Activated CD8-positive, alpha-beta memory T cell treated with anti-CD3 and anti-CD28 coated beads, Interleukin-2, amount 50 U/mL, for 1 hour (primary cell): Measurements from ENCODE around the gene DDX28.
"Not testable (repeated sequence)": the region's sequence is repeated elsewhere in the genome, so short reads cannot be mapped to it uniquely, and the experiment has no call there.

Experiments used
- DNase-seq: peaks from one replicate; pipeline ENCODE4 v3.0.0-alpha.2; 2020; ENCODE audit errors: extremely low read depth

Gene DDX28

DNA sequence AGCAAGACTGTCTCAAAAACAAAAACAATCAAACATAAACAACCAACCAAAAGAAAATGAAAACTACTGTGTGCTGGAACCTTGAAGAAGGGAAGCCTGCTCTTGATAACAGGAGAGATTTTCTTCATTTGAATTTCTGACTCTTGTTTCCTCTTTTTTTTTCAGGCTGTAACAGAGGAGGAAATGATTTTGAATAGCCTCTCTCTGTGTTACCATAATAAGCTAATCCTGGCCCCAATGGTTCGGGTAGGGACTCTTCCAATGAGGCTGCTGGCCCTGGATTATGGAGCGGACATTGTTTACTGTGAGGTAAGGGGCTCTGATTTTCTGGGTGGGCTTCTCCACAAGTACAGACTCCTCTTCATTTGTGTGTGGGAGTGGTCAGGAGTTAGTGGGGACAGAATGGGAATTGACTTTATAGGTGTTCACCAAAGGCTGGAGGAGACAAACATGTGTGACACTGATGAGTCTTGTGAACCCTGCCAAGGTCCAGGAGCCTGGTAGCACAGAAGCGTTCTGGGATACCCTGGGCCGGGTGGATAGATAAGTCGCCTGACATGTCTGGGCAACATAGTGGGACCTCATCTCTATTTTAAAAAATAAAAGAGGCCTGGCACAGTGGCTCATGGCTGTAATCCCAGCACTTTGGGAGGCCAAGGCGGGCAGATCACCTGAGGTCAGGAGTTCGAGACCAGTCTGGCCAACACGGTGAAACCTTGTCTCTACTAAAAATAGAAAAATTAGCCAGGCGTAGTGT is 15.0 kb upstream of the DDX28 start:
- DNase-seq: no peak

DNA sequence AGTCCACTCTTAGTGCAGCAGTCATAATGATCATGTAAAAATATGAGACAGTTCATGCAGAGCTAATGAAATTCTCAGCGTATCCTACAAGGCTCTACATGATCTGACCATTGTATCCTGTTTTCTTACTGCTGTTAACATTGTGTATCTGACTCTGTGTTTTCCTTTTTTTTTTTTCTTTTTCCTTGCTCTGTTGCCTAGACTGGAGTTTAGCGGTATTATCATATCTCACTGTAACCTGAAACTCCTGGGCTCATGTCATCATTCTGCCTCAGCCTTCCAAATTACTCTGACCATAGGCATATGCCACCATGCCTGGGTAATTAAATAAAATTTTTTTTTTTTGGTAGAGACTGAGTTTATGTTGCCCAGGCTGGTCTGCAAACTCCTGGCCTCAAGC is 12.2 kb upstream of the DDX28 start:
- DNase-seq: no peak

DNA sequence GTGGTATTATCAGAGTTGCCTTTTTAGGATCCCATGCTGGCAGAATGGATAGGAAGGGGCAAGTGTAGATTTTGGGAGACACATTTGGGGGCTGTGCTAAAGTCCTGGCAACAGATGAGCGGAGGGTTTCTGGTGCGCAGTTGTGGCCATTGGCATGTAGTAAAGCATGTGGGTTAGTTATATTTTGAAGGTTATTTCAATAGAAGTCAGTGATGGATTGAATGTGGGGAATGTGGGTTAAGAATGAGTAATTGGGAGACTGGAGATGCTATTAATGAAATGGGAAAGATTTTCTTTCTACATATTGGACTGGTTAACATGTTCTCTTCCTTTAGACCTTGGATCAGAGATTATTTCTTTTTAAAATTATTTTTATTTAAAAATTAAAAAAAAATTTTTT is 10.1 kb upstream of the DDX28 start:
- DNase-seq: no peak

DNA sequence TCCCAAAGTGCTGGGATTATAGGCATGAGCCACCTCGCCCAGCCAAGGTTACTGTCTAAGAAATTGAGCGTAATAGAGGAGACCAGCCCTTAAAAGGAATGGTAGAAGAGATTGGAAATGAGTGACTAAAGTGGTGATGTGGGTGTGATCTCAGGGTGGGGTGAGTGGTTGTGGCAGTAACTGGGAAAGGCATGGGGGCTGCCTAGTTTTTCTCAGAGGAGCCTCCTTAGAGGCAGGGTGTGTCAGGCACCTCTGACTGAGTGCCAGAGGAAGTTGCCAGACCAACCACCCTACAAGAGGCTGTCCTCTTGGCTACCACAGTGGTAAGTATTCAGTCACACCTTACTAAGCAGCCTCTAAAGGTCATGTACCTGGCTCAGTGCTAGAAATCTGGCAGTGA is 8.9 kb upstream of the DDX28 start:
- DNase-seq: no peak

DNA sequence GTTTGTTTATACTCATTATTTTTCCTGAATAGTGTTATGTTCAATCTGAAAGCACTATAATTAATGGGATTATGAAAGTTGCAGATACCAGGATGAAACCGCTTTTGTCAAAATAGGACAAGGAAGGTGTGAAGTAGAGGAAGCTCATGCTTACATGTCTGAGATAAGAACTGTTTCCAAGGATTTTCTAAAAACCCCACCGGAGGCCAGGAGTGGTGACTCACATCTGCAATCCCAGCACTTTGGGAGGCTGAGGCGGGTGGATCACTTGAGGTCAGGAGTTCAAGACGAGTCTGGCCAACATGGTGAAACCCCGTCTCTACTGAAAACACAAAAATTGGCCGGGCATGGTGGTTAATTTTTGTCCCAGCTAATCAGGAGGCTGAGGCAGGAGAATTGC is 7.1 kb upstream of the DDX28 start:
- DNase-seq: not testable (repeated sequence)

DNA sequence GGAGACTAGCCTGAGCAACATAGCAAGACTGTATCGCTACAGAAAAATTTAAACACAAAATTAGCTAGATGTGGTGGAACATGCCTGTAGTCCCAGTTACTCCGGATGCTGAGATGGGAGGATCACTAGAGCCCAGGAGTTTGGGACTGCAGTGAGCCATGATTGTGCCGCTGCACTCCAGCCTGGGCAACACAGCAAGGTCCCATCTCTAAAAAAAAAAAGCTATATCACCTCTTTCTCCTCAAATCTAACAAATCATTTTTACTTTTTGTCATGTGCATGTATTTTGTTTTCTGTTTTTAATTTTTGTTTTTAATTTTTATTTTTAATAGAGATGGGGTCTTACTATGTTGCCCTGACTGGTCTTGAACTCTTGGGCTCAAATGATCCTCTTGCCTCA is 6.0 kb upstream of the DDX28 start:
- no peak for DNase-seq

DNA sequence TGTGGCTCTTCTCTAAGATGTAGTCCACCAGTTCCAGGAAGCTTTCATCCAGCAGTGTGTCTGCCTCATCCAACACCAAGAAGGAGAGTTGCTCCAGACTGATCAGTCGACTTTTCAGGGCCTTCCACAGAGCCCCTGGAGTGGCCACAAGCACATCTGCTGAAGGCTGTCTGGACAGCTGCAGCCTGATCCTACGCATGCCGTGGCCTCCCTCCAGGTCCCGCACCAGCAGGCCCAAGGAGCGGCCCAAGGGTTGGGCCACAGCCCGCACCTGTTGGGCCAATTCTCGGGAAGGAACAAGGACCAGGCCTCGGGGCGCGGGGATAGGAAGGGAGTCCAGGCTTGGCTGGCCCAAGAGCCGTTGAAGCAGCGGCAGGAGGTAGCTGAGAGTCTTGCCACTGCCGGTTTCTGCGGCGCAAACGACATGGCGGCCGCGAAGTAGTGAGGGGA is 729 bp downstream of the DDX28 start:
- DNase-seq: no peak

DNA sequence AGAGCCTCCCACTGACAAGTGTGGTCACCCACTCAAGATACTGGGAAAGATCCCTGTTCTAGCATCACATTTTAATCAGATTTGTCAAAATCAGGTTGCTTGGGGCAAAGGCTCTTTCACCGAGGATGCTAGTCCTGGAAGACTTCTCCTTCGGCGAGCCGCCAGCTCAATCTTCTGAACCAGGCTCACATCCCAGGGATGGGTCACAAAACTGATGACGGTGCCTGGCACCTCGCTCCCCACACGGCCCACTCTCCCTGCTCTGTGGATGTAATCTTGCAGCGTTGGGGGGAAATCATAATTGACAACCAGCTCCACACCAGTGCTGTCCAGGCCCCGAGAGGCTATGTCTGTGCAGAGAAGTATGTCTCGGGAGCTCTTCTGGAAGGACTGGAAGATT is 1.5 kb downstream of the DDX28 start:
- no peak for DNase-seq

DNA sequence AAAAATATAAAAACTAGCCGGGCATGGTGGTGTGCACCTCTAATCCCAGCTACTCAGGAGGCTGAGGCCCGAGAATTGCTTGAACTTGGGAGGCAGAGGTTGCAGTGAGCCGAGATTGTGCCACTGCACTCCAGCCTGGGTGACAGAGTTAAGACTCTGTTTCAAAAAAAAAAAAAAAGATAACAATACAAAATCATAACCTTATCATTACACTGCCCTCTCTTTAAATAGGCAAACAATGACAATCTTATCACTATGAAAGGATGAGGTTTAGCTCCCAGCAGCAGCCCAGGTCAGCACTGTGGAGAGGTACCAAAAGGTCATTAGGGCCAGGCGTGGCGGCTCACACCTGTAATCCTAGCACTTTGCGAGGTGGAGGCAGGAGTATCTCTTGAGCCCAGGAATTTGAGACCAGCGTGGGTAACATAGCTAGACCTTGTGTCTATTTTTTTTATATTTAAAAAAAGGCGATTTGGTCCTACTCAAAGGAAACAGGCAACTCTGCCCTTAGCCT is 3.8 kb downstream of the DDX28 start:
- DNase-seq: no peak

DNA sequence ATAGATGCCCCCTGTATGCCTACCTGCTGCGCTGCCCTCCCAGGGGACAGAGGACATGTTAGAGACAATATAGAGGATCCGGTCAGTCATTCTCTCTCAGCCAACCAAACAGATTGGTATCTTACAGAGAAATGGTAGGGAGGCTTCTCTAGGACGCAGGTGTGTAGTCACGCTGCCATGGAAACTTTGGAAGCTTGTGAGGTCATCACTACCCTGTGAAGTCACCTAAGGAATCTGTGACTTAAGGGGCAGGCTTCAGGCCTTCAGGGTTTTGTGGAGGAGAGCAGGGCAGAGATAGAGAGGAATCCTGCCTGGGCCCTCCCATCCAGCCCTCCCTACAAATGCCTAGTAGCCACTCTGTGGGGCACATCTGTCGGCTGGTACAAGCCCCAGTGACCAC is 7.4 kb downstream of the DDX28 start, which contains the start of gene DPEP2NB:
TSS of gene DPEP2NB (minus strand) at position 231 of the 400 bp plus-strand sequence. CDS start at position 90, 141 bp downstream.
- DNase-seq: no peak

DNA sequence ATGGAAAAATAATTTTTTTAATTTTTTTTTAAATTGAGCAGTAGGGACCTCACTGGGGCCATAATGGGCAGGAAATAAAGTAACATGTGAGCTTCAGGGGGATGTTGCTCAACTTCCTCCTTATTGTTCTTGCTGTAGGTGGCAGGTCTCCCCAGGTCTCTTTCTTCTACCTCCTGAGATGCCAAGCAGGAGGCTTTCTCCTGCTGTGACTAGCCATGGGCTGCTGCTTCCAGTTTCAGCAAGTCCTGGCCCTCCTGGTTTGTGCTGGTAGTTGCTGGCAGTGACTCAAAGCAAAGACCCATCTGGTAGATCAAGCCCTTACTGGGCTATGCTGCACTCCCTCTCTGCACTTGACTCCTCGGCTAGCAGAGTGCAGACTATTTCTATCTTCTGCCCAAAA is 9.6 kb downstream of the DDX28 start:
- DNase-seq: no peak

DNA sequence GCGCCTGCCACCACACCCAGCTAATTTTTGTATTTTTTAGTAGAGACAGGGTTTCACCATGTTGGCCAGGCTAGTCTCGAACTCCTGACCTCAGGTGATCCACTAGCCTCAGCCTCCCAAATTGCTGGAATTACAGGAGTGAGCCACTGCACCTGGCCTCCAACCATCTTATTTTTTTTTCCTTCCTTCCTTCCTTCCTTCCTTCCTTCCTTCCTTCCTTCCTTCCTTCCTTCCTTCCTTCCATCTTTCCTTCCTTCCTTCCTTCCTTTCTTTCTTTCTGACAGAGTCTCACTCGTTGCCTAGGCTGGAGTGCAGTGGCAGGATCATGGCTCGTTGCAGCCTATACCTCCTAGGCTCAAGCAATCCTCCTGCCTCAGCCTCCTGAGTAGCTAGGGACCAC is 13.2 kb downstream of the DDX28 start:
- DNase-seq: not testable (repeated sequence)

DNA sequence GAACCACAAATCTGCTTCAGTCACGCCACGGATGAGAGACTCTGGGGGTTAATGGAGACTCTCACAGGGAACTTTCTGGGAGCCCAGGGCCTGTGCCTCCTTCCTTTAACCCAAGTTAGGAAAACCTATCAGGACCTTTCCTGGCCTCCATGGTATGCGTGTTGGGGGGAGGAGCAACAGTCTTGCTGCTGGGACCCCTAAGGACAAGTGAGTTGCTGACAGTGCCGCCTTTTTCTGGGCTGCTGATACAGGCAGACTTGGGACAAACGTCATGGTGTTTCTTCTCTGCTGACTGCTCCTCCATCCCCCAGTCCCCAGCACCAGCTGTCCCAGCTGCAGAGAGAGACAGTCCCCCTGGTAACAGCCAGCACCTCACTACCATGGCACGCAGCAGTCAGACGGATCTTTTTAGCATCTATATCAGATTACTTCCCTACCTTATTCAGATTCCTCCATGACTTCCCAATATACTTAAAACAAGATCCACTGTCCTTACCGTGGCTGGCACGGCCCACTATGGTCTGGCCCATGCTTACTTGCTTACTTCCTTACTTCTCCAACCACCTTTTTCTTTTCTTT is 13.8 kb downstream of the DDX28 start:
- DNase-seq: no peak

DNA sequence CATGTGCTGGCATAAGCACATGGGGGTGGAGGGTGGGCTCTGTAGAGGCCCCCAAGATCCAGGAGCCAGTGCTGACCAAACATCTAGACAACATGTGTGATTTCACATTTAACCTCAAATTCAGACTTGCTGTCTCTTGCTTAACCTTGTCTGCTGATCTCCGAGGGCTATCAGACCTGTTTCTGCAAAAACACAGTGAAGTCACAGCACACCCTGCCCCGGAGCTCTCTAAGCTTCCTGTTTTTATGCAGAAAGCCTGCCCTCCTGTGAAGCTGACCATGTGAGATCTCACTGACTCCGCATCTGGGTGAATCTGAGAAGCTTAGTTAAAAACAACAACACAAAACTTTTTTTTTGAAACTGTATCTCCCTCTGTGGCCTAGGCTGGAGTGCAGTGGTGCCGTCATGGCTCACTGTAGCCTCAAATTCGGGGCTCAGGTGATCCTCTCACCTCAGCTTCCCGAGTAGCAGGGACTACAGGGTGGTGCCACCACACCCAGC is 17.2 kb downstream of the DDX28 start:
- DNase-seq: peak; percentile 24

DNA sequence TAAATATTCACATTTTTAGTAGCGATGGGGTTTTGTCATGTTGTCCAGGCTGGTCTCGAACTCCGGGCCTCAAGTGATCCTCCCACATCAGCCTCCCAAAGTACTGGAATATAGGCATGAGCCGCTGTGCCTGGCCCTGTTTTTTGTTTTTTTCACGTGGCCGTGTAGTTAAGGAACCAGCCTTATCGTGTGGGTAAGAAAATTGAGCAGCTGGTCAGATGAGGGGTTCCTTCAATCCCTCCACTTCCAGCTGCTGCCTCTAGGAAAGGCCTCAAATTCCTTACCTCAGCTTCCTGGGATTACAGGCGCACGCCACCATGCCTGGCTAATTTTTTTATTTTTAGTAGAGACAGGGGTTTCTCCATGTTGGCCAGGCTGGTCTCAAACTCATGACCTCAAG is 17.8 kb downstream of the DDX28 start:
- no peak for DNase-seq

DNA sequence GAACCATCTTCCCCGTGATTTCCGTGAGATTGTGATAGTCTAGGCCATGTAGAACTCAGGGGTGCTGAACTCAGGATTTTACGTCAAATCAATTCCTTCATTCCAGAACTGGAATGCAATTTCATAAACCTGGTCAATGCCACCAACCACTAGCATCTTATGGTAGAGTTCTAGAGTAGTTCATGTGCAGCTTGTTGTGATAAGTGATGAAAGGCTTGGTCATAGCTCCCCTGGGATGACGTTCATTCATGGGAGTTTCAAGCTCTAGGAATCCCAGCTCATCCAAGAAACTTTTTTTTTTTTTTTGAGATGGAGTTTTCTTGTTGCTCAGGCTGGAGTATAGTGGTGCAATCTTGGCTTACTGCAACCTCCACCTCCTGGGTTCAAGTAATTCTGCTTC is 20.0 kb downstream of the DDX28 start:
- no peak for DNase-seq

DNA sequence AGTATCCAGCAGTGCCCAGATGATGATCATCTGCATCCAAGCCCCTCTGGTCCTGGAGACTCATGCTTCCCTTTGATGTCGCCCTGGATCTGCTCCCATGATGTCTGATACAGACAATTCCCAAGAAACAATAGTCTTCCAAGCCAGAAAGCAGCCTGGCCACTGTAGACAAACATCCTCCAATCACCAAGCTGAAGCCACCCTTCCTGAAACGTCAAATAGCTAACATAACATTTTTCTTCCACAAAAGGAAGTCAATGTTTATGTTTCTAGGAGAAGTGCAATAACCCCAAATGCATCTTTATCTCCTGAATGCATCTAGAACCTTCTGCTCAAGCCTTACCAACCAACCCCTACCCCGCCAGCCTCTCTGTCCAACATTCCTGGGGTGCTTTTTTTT is 22.6 kb downstream of the DDX28 start:
- no peak for DNase-seq

DNA sequence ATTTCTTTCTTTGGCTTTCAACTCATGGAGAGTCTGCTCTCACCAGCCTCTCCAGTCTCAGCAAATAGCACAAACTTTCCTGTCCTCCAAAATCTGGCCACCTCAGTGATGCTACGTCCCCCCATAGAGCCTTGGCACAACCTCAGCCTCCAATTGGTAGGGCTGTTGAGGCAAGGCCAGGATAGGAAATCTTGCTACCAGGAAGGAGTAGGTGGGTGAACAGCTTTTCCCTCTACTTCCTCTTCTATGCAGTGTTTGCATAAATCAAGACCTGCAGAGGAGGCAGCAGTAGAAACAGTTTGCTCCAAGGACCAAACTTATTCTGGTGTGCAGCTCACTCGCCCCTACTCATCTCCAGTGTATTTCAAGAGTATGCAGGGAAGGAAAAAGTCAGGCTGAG is 23.0 kb downstream of the DDX28 start:
- DNase-seq: no peak

DNA sequence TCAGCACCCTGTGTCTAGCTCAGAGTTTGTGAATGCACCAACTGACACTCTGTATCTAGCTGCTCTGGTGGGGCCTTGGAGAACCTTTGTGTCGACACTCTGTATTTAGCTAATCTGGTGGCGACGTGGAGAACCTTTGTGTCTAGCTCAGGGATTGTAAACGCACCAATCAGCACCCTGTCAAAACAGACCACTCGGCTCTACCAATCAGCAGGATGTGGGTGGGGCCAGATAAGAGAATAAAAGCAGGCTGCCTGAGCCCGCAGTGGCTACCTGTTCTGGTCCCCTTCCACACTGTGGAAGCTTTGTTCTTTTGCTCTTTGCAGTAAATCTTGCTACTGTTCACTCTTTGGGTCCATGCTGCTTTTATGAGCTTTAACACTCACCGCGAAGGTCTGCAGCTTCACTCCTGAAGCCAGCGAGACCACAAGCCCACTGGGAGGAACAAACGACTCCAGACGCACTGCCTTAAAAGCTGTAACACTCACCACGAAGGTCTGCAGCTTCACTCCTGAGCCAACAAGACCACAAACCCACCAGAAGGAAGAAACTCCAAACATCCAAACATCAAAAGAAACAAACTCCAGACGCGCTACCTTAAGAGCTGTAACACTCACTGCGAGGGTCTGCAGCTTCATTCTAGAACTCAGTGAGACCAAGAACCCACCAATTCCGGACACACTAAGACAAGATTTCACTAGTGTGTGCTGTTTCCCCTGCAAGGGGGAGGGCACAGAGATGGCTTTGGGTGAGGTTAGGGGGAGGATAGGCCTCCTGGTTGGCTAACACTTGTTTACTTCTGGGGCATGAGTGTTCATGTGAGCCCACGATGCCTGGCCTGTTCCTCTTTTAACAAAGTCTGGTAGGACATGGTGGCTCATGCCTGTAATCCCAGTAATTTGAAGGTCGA is 24.0 kb downstream of the DDX28 start, which contains the start of gene DPEP2:
TSS of gene DPEP2 (minus strand) at position 706 of the 910 bp plus-strand sequence. CDS start 6,272 bp downstream, outside the sequence.
- peak; percentile 20 for DNase-seq

DNA sequence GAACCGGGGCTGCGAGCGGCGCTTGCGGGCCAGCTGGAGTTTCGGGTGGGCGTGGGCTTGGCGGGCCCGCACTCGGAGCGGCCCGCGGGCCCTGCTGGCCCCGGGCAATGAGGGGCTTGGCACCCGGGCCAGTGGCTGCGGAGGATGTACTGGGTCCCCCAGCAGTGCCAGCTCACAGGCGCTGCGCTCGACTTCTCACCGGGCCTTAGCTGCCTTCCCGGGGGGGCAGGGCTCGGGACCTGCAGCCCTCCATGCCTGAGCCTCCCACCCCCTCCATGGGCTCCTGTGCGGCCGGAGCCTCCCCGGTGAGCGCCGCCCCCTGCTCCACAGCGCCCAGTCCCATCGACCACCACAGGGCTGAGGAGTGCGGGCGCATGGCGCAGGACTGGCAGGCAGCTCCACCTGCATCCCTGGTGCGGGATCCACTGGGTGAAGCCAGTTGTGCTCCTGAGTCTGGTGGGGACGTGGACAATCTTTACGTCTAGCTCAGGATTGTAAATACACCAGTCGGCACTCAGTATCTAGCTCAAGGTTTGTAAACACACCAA is 24.7 kb downstream of the DDX28 start:
- DNase-seq: not testable (repeated sequence)

DNA sequence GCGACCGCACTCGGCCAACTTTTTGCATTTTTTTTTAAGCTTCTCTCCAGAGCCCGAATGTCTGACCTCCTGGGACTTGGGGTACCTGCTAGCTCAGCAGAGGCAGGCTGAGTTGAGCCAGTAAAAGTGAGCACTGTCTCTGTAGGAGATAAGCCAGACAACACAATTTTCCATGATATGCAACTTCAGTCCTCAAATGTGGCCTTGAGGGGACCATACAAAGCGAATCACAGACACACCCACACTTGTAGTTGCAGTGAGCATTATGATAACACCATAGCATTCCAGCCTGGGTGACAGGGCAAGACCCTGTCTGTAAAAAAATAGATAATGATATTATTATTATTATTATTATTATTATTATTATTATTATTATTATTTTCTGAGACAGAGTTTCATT is 26.4 kb downstream of the DDX28 start:
- DNase-seq: no peak

DNA sequence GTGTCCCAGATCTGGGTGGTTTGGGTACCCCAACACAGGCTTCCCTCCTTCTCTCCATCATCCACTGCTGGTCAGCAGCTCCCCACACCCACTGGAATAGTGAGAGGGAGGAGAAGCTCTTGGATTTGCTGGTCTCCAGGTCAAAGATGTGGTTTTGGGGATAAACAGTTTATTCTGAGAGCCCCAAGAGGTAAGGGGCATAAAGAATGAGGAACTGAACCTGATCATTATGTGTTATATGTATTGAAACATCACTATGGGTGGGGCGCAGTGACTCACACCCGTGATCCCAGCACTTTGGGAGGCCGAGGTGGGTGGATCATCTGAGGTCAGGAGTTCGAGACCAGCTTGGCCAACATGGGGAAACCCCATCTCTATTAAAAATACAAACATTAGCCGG is 27.6 kb downstream of the DDX28 start:
- DNase-seq: no peak
